OCI-LY7 (cell line): ENCODE measurements around the gene KIFC3.

Experiments
- CTCF ChIP-seq: fragments of 200-600 bp; sonication (generic); conservative IDR thresholded peaks from 2 replicates; pipeline ENCODE4 v1.5.1; 2014; ENCODE audit warnings: mild to moderate bottlenecking, antibody characterized with exemption, low read length, moderate library complexity, mixed read lengths
- EZH2phosphoT487 ChIP-seq: fragments of 200-600 bp; sonication (generic); IDR thresholded peaks from 2 replicates; pipeline ENCODE4 v1.6.1; 2018; ENCODE audit warnings: low read depth, borderline replicate concordance, mild to moderate bottlenecking, mixed run types, antibody characterized with exemption, low read length, moderate library complexity, mixed read lengths

GRCh38 chr16:57771141-57771785 is 31.0 kb downstream of the KIFC3 start:
- TF ChIP-seq CTCF: no peak
- no peak for TF ChIP-seq EZH2phosphoT487
